MCF 10A (cell line): ENCODE measurements around the gene RABGGTA. TPM values are rescaled to one million over a fixed set of nuclear protein-coding genes. Genes with fewer than 3 reads are reported as not detected.

Experiments
- BruUV-seq: library from RNA; stranded (reverse); fragments of 400-500 nt; replicated peaks from 2 replicates; lab custom pipeline; 2021; lab: Mats Ljungman, UMichigan
- CTCF ChIA-PET: fragments of 300-600 bp; sonication (Branson Sonifier 250); formaldehyde crosslinking; extraction: SDS; loops from one replicate; lab custom pipeline; 2021; ENCODE audit warnings: antibody characterized with exemption, inconsistent platforms; lab: Yijun Ruan, JAX
- POLR2A ChIA-PET: fragments of 300-600, 350-650 bp; sonication (Branson Sonifier 250); formaldehyde crosslinking; extraction: SDS; loops from one replicate; lab custom pipeline; 2020; ENCODE audit warnings: antibody characterized with exemption, inconsistent platforms; lab: Yijun Ruan, JAX
- DNase-seq: peaks from one replicate; pipeline ENCODE4 v3.0.0-alpha.2; 2018; ENCODE audit not compliant: unreplicated experiment
- H3K27ac Mint-ChIP-seq: one replicate; pipeline ENCODE4 v1.8.0; 2022; ENCODE audit warnings: mild to moderate bottlenecking, low read depth, mixed read lengths; ENCODE audit not compliant: unreplicated experiment
- H3K27me3 Mint-ChIP-seq: one replicate; pipeline ENCODE4 v1.8.0; 2022; ENCODE audit warnings: mixed read lengths; ENCODE audit not compliant: insufficient read depth, unreplicated experiment
- H3K36me3 Mint-ChIP-seq: one replicate; pipeline ENCODE4 v1.8.0; 2022; ENCODE audit warnings: mild to moderate bottlenecking, moderate library complexity, mixed read lengths; ENCODE audit not compliant: insufficient read depth, unreplicated experiment
- H3K4me1 Mint-ChIP-seq: one replicate; pipeline ENCODE4 v1.8.0; 2022; ENCODE audit warnings: mixed read lengths; ENCODE audit not compliant: insufficient read depth, unreplicated experiment
- H3K4me3 Mint-ChIP-seq: one replicate; pipeline ENCODE4 v1.8.0; 2022; ENCODE audit warnings: mild to moderate bottlenecking, moderate library complexity, mixed read lengths; ENCODE audit not compliant: unreplicated experiment
- H3K9me3 Mint-ChIP-seq: one replicate; pipeline ENCODE4 v1.8.0; 2022; ENCODE audit warnings: mixed read lengths; ENCODE audit not compliant: unreplicated experiment
- intact Hi-C: fragments of 100-400 bp; cut with micrococcal nuclease; formaldehyde crosslinking; loops from 2 replicates; pipeline ENCODE4 v1.14.1; 2022
- total RNA-seq: library from RNA; stranded (reverse); gene quantifications from 2 replicates; pipeline ENCODE4 v1.2.3, GENCODE V29; 2022
- TF ChIP-seq, protein P1 (sequence below): fragments of 200-600 bp; IDR thresholded peaks from one replicate; pipeline ENCODE4 v1.8.0; 2022; ENCODE audit warnings: antibody characterized with exemption, mild to moderate bottlenecking; ENCODE audit not compliant: unreplicated experiment

The RABGGTA gene
- total RNA-seq, 1 experiment from 2014 or later = 75.0 TPM

DNA sequence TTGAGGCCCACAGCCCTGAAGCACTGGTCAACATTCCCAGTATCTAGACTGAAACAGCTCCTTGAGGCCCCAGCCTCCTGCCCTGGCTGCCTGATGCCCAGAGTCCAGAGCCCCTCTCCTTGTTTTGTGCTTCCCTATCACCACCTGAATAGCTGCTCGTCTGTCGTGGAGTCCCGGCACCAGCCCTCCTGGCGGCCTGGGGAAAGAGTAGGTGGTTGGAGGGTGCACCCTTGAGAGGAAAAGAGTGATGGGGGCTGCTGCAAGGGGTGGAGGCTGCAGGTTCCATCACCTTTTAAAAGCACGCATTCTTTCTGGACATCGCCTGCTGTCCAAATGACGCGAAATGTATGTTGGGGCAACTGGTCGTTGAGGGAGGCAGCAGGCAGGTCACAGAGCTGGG lies 3.2 kb downstream of the RABGGTA start:
- no peaks in the 10 kb centered on the region for H3K27me3 Mint-ChIP-seq
- H3K36me3 Mint-ChIP-seq = peaks cover 24% of the 10 kb centered on the region
- TF ChIP-seq, protein P1, sequence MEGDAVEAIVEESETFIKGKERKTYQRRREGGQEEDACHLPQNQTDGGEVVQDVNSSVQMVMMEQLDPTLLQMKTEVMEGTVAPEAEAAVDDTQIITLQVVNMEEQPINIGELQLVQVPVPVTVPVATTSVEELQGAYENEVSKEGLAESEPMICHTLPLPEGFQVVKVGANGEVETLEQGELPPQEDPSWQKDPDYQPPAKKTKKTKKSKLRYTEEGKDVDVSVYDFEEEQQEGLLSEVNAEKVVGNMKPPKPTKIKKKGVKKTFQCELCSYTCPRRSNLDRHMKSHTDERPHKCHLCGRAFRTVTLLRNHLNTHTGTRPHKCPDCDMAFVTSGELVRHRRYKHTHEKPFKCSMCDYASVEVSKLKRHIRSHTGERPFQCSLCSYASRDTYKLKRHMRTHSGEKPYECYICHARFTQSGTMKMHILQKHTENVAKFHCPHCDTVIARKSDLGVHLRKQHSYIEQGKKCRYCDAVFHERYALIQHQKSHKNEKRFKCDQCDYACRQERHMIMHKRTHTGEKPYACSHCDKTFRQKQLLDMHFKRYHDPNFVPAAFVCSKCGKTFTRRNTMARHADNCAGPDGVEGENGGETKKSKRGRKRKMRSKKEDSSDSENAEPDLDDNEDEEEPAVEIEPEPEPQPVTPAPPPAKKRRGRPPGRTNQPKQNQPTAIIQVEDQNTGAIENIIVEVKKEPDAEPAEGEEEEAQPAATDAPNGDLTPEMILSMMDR = no peak
- POLR2A ChIA-PET = interaction anchor here (1.2 to 9.5 kb wide), 4 partner anchors 15 to 32 kb away, joined by 3 to 146 read pairs (median 128); partner anchors contain the start of genes DHRS1, NOP9 and TINF2
- CTCF ChIA-PET = interaction anchor here (1.2 to 32.3 kb wide), 5 partner anchors 22 to 39 kb away, joined by 4 to 457 read pairs (median 43); partner anchors contain the start of genes CIDEB, DHRS1, LTB4R2 and NOP9
- no peaks in the 10 kb centered on the region for H3K9me3 Mint-ChIP-seq
- H3K4me3 Mint-ChIP-seq = no peak overlapping the region
- intact Hi-C loops = no loop called here
- H3K4me1 Mint-ChIP-seq = peaks cover 44% of the 10 kb centered on the region
- BruUV-seq = no TSS peak
- no peak overlapping the region for H3K27ac Mint-ChIP-seq
- DNase-seq = no peak

DNA sequence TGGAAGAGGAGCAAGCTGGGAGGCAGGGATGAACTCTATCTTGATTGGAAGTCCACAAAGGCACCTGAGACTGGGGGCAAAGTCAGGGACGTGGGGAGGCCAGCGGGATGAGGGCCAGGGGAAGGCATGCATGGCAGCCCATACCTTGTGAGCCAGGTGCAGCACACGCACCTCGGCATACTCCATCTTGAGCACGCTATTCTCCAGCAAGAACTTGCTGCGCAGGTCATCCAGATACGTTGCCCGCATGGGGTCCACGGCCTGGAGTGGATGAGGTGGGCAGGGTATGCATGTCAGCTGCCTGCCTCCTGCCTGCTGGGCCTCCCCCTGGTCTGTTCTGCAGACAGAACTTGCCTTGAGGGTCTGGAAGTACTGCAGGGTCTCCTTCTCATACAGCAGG lies 3.9 kb downstream of the RABGGTA start:
- intact Hi-C loops = no loop called here
- BruUV-seq = no TSS peak
- DNase-seq = no peak
- ChIA-PET CTCF (interaction anchor here (0.6 to 32.3 kb wide), 5 partner anchors 24 to 1986 kb away, joined by 4 to 457 read pairs (median 43); partner anchors contain the start of genes CIDEB, DHRS1, LTB4R2 and NOP9), POLR2A (interaction anchor here (1.2 to 9.2 kb wide), 3 partner anchors 15 to 30 kb away, joined by 3 to 115 read pairs (median 62); partner anchors contain the start of genes DHRS1 and NOP9)
- TF ChIP-seq, protein P1 = no peak
- Mint-ChIP-seq H3K4me1 (peaks cover 44% of the 10 kb centered on the region), H3K27me3 (no peaks in the 10 kb centered on the region), H3K36me3 (peaks cover 22% of the 10 kb centered on the region), H3K27ac (no peak overlapping the region), H3K9me3 (no peaks in the 10 kb centered on the region), H3K4me3 (no peak overlapping the region)

DNA sequence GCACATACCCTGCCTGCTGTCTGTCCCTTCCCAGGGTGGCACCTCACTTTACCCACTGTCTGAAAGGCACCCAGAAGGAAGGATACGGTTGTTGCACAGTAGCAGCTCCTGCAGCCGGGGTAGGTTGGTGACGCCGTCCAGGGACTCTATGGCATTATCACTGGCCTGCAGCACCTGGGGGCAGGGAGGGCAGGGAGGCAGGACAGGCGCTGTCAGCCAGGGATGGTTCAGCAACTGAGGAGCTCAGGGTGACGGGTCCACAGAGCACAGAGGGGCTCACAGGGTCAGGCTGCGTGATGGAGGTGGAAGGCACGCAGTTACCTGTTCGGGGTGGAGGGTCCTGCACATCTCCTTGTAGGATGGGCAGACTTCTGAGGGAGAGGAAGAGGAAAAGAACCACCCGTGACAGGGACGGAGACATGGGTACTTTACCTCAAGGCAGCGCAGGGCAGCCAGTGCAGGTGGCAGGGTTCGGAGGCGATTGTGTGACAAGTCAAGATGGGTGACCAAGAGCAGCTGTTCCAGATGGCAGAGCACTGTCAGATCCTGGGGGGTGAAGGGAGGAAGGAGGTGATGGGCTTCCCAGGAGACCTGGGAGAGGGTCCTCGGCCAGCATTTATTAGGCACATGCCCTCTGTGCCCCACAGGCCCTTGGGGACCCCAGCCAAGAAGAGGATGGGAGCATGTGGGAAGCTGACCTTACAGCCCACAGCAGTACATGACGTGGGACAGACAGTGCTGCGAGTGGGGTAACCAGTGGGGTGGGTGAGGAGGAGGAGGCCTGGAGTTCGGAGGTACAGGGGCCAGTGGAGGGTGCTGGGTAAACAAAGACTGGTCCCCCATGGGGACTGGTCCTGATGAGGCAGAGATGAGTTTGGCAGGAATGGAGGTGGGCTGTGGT lies 4.8 kb downstream of the RABGGTA start:
- BruUV-seq = no TSS peak
- no peak overlapping the region for H3K27ac Mint-ChIP-seq
- DNase-seq = no peak
- CTCF ChIA-PET = interaction anchor here (0.7 to 32.3 kb wide), 5 partner anchors 16 to 67 kb away, joined by 3 to 457 read pairs (median 23); partner anchors contain the start of genes CIDEB, DHRS1, NOP9 and TINF2
- H3K4me3 Mint-ChIP-seq = no peak overlapping the region
- intact Hi-C loops = no loop called here
- TF ChIP-seq, protein P1 = no peak
- H3K4me1 Mint-ChIP-seq = peaks cover 37% of the 10 kb centered on the region
- peaks cover 25% of the 10 kb centered on the region for H3K36me3 Mint-ChIP-seq
- POLR2A ChIA-PET = interaction anchor here (0.6 to 7.2 kb wide), 5 partner anchors 8 to 31 kb away, joined by 3 to 62 read pairs (median 4); partner anchors contain the start of genes DHRS1, NOP9 and TINF2
- H3K27me3 Mint-ChIP-seq = no peaks in the 10 kb centered on the region
- no peaks in the 10 kb centered on the region for H3K9me3 Mint-ChIP-seq

DNA sequence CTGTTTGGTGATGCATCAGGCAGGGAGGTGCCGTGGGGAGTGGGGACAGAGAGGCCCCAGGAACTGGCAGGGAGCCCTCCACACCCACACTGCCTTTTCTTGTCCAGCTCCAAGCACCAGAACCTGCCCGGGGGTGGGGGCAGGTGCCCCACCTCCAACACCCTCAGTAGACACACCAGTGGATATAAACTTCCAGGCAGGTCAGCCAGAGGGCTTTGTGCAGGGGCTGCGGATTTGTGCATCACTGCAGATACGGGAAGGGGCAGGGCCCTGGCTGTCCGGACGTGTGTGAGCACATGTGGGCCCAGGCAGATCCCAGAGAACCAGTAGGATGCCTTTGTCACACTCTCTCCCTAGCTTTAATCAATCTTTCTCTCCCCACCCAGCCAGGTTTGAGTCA lies 7.1 kb downstream of the RABGGTA start:
- Mint-ChIP-seq H3K4me3 (no peak overlapping the region), H3K9me3 (no peaks in the 10 kb centered on the region), H3K27ac (peak overlapping the region; percentile 83), H3K27me3 (no peaks in the 10 kb centered on the region), H3K4me1 (peaks cover 48% of the 10 kb centered on the region), H3K36me3 (peaks cover 25% of the 10 kb centered on the region)
- intact Hi-C loops = no loop called here
- CTCF ChIA-PET = interaction anchor here (0.6 to 32.3 kb wide), 7 partner anchors 11 to 704 kb away, joined by 3 to 457 read pairs (median 5); partner anchors contain the start of genes CIDEB, DHRS1, NOP9 and TINF2
- no TSS peak for BruUV-seq
- DNase-seq = peak; percentile 87
- POLR2A ChIA-PET = interaction anchor here (0.6 to 7.2 kb wide), 16 partner anchors 10 to 150 kb away, joined by 3 to 62 read pairs (median 4); partner anchors contain the start of genes CIDEB, DCAF11, DHRS1 and NOP9
- TF ChIP-seq, protein P1 = no peak
